AML-193 (cell line): ENCODE data around the gene ZNF184.
"Not testable (repeated sequence)": the region's sequence is repeated elsewhere in the genome, so short reads cannot be mapped to it uniquely, and the experiment has no call there.

Experiments
- DNase-seq, 2 experiments: peaks; one replicate each; lab custom pipeline; 2025; lab: John Stamatoyannopoulos, UW

ZNF184 gene

DNA sequence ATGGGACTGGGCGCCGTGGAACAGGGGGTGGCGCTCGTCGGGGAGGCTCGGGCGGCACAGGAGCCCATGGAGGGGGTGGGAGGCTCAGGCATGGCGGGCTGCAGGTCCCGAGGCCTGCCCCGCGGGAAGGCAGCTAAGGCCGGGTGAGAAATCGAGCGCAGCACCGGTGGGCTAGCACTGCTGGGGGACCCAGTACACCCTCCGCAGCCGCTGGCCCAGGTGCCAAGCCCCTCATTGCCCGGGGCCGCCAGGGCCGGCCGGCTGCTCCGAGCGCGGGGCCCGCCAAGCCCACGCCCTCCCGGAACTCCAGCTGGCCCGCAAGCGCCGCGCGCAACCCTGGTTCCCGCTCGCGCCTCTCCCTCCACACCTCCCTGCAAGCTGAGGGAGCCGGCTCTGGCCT is 48.1 kb downstream of the ZNF184 start:
- DNase-seq, result not testable (repeated sequence)

DNA sequence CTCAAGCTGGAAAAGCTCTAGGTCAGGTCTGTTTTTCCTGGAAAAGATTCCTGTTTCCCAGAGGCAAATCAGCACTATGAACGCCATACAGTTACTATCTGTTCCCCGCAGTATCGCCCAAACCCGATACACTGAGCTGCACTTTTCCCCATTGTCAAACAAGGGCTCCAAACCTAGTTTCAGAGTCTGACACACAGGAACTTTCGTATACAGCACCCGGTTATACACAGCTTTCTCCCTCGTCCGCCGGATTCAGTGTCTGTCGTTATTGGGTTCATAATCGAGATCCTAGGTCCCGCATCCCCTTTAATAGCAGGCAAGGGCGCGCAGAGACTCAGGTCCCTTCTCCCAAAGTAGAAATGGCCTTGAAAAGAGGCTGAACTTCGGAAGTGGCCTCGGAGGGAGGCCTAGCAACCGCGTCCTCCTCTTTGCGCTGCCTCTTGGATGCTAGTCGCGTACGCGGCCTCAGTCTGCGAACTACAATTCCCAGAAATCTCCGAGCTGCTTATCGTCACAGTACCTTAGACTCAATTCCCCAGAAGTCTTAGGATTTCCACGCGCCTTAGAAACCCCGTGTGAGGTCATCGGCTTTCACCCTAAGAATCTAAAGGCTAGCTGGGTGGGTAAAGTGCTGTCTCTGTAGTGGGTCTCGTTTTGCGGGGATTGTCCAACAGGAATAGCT is 50.1 kb downstream of the ZNF184 start:
- no peak for DNase-seq

DNA sequence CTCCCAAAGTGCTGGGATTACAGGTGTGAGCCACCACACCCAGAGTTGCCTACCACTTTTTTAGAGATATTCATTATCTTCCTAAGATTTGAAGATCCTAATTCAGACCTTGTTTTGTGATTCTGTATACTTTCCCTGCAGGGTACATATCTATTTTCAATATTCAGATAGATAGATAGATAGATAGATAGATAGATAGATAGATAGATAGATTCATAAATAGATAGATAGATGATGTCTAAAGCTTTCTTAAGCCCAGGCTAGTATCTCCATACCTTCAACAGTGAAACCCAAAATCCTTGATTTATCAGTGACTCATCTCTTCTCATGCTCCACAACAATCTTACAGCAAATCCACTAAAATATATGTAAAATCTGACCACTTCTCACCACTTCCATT is 53.5 kb downstream of the ZNF184 start:
- DNase-seq, result no peak

GRCh38 chr6:27415898-27416297 is 57.0 kb downstream of the ZNF184 start:
- DNase-seq, result no peak

GRCh38 chr6:27414996-27415395 is 57.9 kb downstream of the ZNF184 start:
- no peak for DNase-seq

- no peak for DNase-seq
Measured at GRCh38 chr6:27414300-27414699, 58.6 kb downstream of the ZNF184 start.

DNA sequence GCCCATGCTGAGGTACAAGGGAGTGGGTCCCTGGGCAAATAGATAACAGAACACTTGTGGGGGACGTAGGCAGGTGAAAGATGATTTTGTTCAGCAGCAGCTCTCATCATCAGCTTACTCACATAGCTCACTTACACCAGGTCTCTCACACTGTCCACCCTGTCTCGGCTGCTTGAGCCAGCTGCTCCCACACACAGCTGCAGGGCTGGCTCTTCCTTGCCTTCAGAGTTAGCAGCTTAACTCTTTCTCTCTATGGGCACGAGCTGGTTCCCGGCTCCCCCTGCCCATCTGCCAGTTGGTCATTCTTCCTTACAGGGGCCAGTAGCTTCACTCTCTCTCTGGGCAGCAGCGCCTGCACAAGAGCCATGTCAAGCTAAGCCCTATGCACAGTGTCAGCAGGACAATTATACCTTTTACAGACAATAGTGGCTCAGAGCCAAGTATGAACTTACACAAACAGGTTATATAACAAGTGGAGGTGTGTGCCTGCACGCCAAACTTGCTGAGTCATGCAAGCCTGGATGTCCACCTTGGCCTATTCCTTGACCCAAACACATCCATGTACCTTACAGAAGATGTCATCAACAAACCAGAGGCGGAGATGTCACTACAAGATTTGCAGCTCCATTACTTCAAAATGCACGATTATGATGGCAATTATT is 65.6 kb downstream of the ZNF184 start:
- DNase-seq, result no peak

- no peak for DNase-seq
Measured at GRCh38 chr6:27406085-27406484, 66.8 kb downstream of the ZNF184 start.

GRCh38 chr6:27400877-27401642 is 71.8 kb downstream of the ZNF184 start:
- DNase-seq, result no peak
